Measurements from ENCODE around the gene LYSMD1. TPM values are rescaled to one million over a fixed set of nuclear protein-coding genes. Genes with fewer than 3 reads are reported as not detected.

The LYSMD1 gene
- polyA plus RNA-seq, 1 donor (not counting 4 experiments of a cell fraction or from before 2014, with no cell fraction given) = 5.6 TPM

- no peak overlapping the region for H3K4me2 ChIP-seq (ENCODE audit: control insufficient read depth, extremely low read depth, insufficient read depth, low read depth, low read length)
- no peak overlapping the region for H3K4me3 ChIP-seq (ENCODE audit: control insufficient read depth in 2 of 3, extremely low read depth in 1 of 3, insufficient read depth in 2 of 3, low read depth in 1 of 3, low read length in 3 of 3)
- DNase-seq (ENCODE audit: low read depth, low spot score) (no peak), FAIRE-seq (no peak)
- no peaks in the 10 kb centered on the region for H3K9me1 ChIP-seq (ENCODE audit: control insufficient read depth, extremely low read depth, insufficient read depth, low read length)
- dilution Hi-C loops (cut with MboI; ENCODE audit: extremely low pct_ligation_motif_present, low sequenced_read_pairs) = no loop called here
- H3K9me3 ChIP-seq (ENCODE audit: control insufficient read depth, low read depth, low read length) = no peaks in the 10 kb centered on the region
- H3K27me3 ChIP-seq (ENCODE audit: control insufficient read depth, extremely low read depth, insufficient read depth, low read length) = peaks cover 12% of the 10 kb centered on the region
- no peaks in the 10 kb centered on the region for H3K79me2 ChIP-seq (ENCODE audit: control insufficient read depth, insufficient read depth, low read length)
- no peak overlapping the region for H3K9ac ChIP-seq (ENCODE audit: control insufficient read depth, extremely low read depth, insufficient read depth, low read length)
- H2AFZ ChIP-seq (ENCODE audit: control insufficient read depth, low read length) = no peak overlapping the region
- no peaks in the 10 kb centered on the region for H3K4me1 ChIP-seq (ENCODE audit: control insufficient read depth, extremely low read depth, insufficient read depth, low read length)
- TF ChIP-seq CTCF (optimal IDR thresholded peaks at IDR 0.05 in 1 of 3, IDR thresholded peaks at IDR 0.05 in 1 of 3, conservative IDR thresholded peaks at IDR 0.05 in 1 of 3; ENCODE audit: extremely low read depth in 1 of 3, insufficient read depth in 2 of 3, low read length in 3 of 3) = no peak
- no peak for TF ChIP-seq EZH2 (IDR thresholded peaks at IDR 0.05; ENCODE audit: low read length)
- no peak overlapping the region for H3K27ac ChIP-seq (ENCODE audit: control insufficient read depth, insufficient read depth, low read length)
- no peaks in the 10 kb centered on the region for H3K36me3 ChIP-seq (ENCODE audit: control insufficient read depth in 2 of 2, extremely low read depth in 1 of 2, insufficient read depth in 2 of 2, low read length in 2 of 2)
- no peaks in the 10 kb centered on the region for H4K20me1 ChIP-seq (ENCODE audit: control insufficient read depth, extremely low read depth, insufficient read depth, low read length)
These were observed 27.9 kb downstream of the LYSMD1 start for GRCh38 chr1:151137789-151138188.

DNA sequence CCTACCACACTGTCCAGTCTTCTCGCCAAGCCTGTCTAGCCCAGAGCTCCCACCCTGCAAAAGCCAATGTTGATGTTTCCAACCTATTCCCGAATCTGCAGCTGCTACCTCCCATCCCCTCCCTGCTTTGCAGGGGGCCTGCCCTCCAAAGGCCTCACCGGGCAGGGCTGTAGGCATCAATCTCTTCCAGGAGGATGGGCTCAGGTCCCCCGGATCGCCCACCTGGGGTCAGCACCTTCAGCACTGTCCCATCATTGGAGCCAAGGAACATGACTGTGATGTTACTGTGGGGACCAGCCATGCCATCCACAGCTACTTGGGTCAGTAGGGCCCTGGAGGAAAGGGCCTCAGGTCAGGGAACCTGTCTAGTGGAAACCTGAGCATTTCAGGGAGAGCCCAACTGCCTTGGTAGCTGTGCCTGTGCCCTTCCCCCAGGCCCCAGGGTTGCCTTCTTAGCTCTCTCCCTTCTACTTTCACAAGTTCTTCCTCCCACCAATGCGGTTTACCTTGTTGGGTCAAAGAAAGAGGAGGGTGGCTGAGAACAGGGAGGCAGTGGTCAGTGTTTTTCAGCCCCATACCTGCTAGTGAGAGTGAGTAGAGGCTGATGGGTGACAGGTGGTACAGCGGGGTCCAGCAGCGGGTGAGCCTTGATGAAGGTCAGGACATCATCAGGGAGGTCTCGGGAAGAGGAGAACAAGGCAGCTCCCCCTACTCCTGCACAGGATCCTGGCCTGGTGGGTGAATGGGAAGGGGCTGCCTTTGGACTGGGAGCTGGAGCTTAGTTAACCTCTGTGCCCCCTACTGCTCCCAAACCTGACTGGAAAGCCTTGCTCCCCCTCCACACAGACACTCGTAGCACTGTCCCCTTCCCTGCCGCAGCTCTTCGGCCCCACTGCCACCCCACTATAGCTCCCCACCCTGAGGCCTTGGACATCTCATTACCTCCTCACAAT lies 30.0 kb downstream of the LYSMD1 start:
- no peak overlapping the region for H3K27ac ChIP-seq (ENCODE audit: control insufficient read depth, insufficient read depth, low read length)
- no peak for TF ChIP-seq CTCF (optimal IDR thresholded peaks at IDR 0.05 in 1 of 3, IDR thresholded peaks at IDR 0.05 in 1 of 3, conservative IDR thresholded peaks at IDR 0.05 in 1 of 3; ENCODE audit: extremely low read depth in 1 of 3, insufficient read depth in 2 of 3, low read length in 3 of 3)
- no peak for TF ChIP-seq EZH2 (IDR thresholded peaks at IDR 0.05; ENCODE audit: low read length)
- H3K4me3 ChIP-seq (ENCODE audit: control insufficient read depth in 2 of 3, extremely low read depth in 1 of 3, insufficient read depth in 2 of 3, low read depth in 1 of 3, low read length in 3 of 3) = no peak overlapping the region
- H3K4me2 ChIP-seq (ENCODE audit: control insufficient read depth, extremely low read depth, insufficient read depth, low read depth, low read length) = no peak overlapping the region
- H4K20me1 ChIP-seq (ENCODE audit: control insufficient read depth, extremely low read depth, insufficient read depth, low read length) = no peaks in the 10 kb centered on the region
- H3K36me3 ChIP-seq (ENCODE audit: control insufficient read depth in 2 of 2, extremely low read depth in 1 of 2, insufficient read depth in 2 of 2, low read length in 2 of 2) = no peaks in the 10 kb centered on the region
- H3K79me2 ChIP-seq (ENCODE audit: control insufficient read depth, insufficient read depth, low read length) = no peaks in the 10 kb centered on the region
- no peak for DNase-seq (ENCODE audit: low read depth, low spot score)
- dilution Hi-C loops (cut with MboI; ENCODE audit: extremely low pct_ligation_motif_present, low sequenced_read_pairs) = no loop called here
- peaks cover 23% of the 10 kb centered on the region for H3K27me3 ChIP-seq (ENCODE audit: control insufficient read depth, extremely low read depth, insufficient read depth, low read length)
- H3K9me1 ChIP-seq (ENCODE audit: control insufficient read depth, extremely low read depth, insufficient read depth, low read length) = no peaks in the 10 kb centered on the region
- H3K4me1 ChIP-seq (ENCODE audit: control insufficient read depth, extremely low read depth, insufficient read depth, low read length) = peaks cover 10% of the 10 kb centered on the region
- no peak for FAIRE-seq
- no peak overlapping the region for H3K9ac ChIP-seq (ENCODE audit: control insufficient read depth, extremely low read depth, insufficient read depth, low read length)
- no peak overlapping the region for H2AFZ ChIP-seq (ENCODE audit: control insufficient read depth, low read length)
- no peaks in the 10 kb centered on the region for H3K9me3 ChIP-seq (ENCODE audit: control insufficient read depth, low read depth, low read length)
